DND-41 (cell line): Measurements from ENCODE around the gene GLYATL1.

Source experiments
- EZH2 ChIP-seq: IDR thresholded peaks from 3 replicates; pipeline ENCODE4 v1.6.1; 2012; ENCODE audit warnings: borderline replicate concordance, low read depth, mild to moderate bottlenecking, moderate library complexity, low read length, inconsistent platforms; ENCODE audit not compliant: severe bottlenecking
- TF ChIP-seq, protein P1 (sequence below): IDR thresholded peaks from 2 replicates; pipeline ENCODE4 v1.5.1; 2012; ENCODE audit warnings: borderline replicate concordance, low read length, moderate library complexity, mild to moderate bottlenecking; ENCODE audit not compliant: poor library complexity, severe bottlenecking; ENCODE audit errors: extremely low read depth

DNA sequence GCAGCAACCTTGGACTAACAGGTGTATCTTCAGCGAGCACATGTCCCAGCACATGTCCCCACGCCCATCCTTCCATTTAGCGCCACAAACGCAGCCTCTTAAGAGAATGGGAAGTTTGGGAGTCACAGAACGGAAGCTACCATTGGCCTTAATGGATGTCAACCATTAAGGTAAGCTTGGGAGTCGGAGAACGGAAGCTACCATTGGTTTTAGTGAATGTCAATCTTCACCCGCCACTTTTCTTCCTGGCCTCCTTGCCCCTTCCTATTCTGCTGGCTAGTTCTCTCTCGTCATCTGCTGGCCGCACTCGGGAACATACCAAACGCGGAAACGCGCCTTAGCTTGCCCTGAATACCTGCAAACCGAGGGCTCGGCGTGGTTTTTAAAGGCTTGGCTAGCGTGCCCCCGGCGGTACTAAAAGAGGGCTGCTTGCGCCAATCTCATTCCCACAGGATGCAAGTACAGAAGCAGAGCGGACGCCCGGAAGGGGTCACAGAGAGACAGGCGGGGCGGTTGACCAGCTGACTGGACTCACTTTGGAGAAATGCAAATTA lies 24.3 kb downstream of the GLYATL1 start:
- TF ChIP-seq, protein P1, sequence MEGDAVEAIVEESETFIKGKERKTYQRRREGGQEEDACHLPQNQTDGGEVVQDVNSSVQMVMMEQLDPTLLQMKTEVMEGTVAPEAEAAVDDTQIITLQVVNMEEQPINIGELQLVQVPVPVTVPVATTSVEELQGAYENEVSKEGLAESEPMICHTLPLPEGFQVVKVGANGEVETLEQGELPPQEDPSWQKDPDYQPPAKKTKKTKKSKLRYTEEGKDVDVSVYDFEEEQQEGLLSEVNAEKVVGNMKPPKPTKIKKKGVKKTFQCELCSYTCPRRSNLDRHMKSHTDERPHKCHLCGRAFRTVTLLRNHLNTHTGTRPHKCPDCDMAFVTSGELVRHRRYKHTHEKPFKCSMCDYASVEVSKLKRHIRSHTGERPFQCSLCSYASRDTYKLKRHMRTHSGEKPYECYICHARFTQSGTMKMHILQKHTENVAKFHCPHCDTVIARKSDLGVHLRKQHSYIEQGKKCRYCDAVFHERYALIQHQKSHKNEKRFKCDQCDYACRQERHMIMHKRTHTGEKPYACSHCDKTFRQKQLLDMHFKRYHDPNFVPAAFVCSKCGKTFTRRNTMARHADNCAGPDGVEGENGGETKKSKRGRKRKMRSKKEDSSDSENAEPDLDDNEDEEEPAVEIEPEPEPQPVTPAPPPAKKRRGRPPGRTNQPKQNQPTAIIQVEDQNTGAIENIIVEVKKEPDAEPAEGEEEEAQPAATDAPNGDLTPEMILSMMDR: no peak
- TF ChIP-seq EZH2: no peak
